OCI-LY7 (cell line): ENCODE measurements around the gene TRIM9.

ENCODE experiments used
- CTCF ChIP-seq: fragments of 200-600 bp; sonication (generic); conservative IDR thresholded peaks from 2 replicates; pipeline ENCODE4 v1.5.1; 2014; ENCODE audit warnings: mild to moderate bottlenecking, antibody characterized with exemption, low read length, moderate library complexity, mixed read lengths
- EZH2phosphoT487 ChIP-seq: fragments of 200-600 bp; sonication (generic); IDR thresholded peaks from 2 replicates; pipeline ENCODE4 v1.6.1; 2018; ENCODE audit warnings: low read depth, borderline replicate concordance, mild to moderate bottlenecking, mixed run types, antibody characterized with exemption, low read length, moderate library complexity, mixed read lengths

- TF ChIP-seq CTCF, result no peak
- TF ChIP-seq EZH2phosphoT487, result no peak
Measured at GRCh38 chr14:50977863-50978528, 116.9 kb downstream of the TRIM9 start.
